Spleen (tissue), 11 donors: ENCODE results near the gene HDAC4. TPM values are rescaled to one million over a fixed set of nuclear protein-coding genes. Genes with fewer than 3 reads are reported as not detected.

Experiments used
- DNase-seq: peaks from one replicate; pipeline ENCODE4 v3.0.0-alpha.2; 2020
- H3K27ac ChIP-seq, 8 donors: fragments of 200-600 bp; sonication (generic) in 7 of 8; 1 replicate in 4 of 8; 2 replicates in 4 of 8; pipeline versions ENCODE4 v1.5.0 to v1.8.0; 2016 to 2021; ENCODE audit warnings: inconsistent platforms in 4 of 8, mild to moderate bottlenecking in 4 of 8, moderate library complexity in 1 of 8
- H3K27me3 ChIP-seq, 7 donors: fragments of 200-600 bp; sonication (generic) in 6 of 7; replicated peaks in 1 of 7; 1 replicate in 4 of 7; 2 replicates in 3 of 7; pipeline versions ENCODE4 v1.5.0 to v1.8.0; 2016 to 2021; ENCODE audit warnings: inconsistent platforms in 3 of 7, mild to moderate bottlenecking in 1 of 7
- H3K36me3 ChIP-seq, 6 donors: fragments of 200-600 bp; sonication (generic) in 5 of 6; 1 replicate in 4 of 6; 2 replicates in 2 of 6; pipeline versions ENCODE4 v1.5.0 to v1.8.0; 2016 to 2021; ENCODE audit warnings: inconsistent platforms in 2 of 6
- H3K4me1 ChIP-seq, 6 donors: fragments of 200-600 bp; sonication (generic) in 5 of 6; 1 replicate in 3 of 6; 2 replicates in 3 of 6; pipeline versions ENCODE4 v1.5.0 to v1.8.0; 2016 to 2021; ENCODE audit warnings: inconsistent platforms in 3 of 6
- H3K4me3 ChIP-seq, 8 donors: fragments of 200-600 bp; sonication (generic) in 7 of 8; 1 replicate in 4 of 8; 2 replicates in 4 of 8; pipeline versions ENCODE4 v1.5.0 to v1.8.0; 2016 to 2021; ENCODE audit warnings: inconsistent platforms in 4 of 8, mild to moderate bottlenecking in 4 of 8, moderate library complexity in 2 of 8
- H3K9me3 ChIP-seq, 8 donors: fragments of 200-600 bp; sonication (generic) in 7 of 8; 1 replicate in 4 of 8; 2 replicates in 4 of 8; pipeline versions ENCODE4 v1.5.0 to v1.8.0; 2016 to 2021; ENCODE audit warnings: inconsistent platforms in 4 of 8
- POLR2A ChIP-seq, 3 donors: fragments of 450-650 bp; IDR thresholded peaks; one replicate each; pipeline ENCODE4 v1.5.1; 2017; ENCODE audit warnings: antibody characterized with exemption in 3 of 3, mild to moderate bottlenecking in 1 of 3
- POLR2AphosphoS5 ChIP-seq, 3 donors: sonication (generic); formaldehyde crosslinking; IDR thresholded peaks; one replicate each; pipeline ENCODE4 v1.5.1; 2017; ENCODE audit warnings: antibody characterized with exemption in 3 of 3
- WGBS, 5 donors: extraction: QIAGEN DNeasy Blood & Tissue Kit in 3 of 5; methylation state at CpG; one replicate each; pipeline versions ENCODE4 v1.1.5 to v1.1.7; 2013 to 2018; 5-methylcytosine and 5-hydroxymethylcytosine counted together
- intact Hi-C: fragments of 100-400 bp; cut with DNase I; formaldehyde crosslinking; loops from one replicate; pipeline ENCODE4 v1.15.0; 2023; ENCODE audit warnings: low total_unique reads
- polyA plus RNA-seq, 3 donors: library from polyadenylated mRNA; stranded (reverse); fragments of 200-250 nt; gene quantifications; one replicate each; pipeline ENCODE4 v1.2.1, GENCODE V29; 2013
- total RNA-seq, 7 donors: library from RNA; depleted of rRNA in 3 of 7; stranded (reverse); fragments of >200 nt in 3 of 7; fragmentation: NEBNext Ultra II Directional in 4 of 7; extraction: Animal tissue kit (Norgen Biotek cat#: 25700) in 4 of 7; gene quantifications; one replicate each; pipeline versions ENCODE4 v1.1.0 to v1.2.1, GENCODE V29; 2016 to 2021
- TF ChIP-seq, protein P1 (sequence below), 11 experiments: fragments of 200-600 bp in 7 of 11; fragments of 450-650 bp in 4 of 11; sonication (generic) in 4 of 11; IDR thresholded peaks in 8 of 11; conservative IDR thresholded peaks in 3 of 11; 1 replicate in 7 of 11; 2 replicates in 4 of 11; pipeline versions ENCODE4 v1.4.0 to v1.8.0; 2016 to 2021; ENCODE audit warnings: antibody characterized with exemption in 11 of 11, inconsistent platforms in 4 of 11, mild to moderate bottlenecking in 1 of 11
- donor health status: healthy with polysubstance abuse.
- donor health status: DM: no; HTN: no; CAD: no; lungs with moderate emphysema.
- donor health status: DM: no; HTN: no; CAD: no.
- donor health status: Bipolar disorder and iron deficiency.
- donor health status: healthy.
- donor health status: DM: no; HTN: no; CAD: no.
- donor health status: DM: yes; HTN: yes; CAD: no.

Gene HDAC4
- total and polyA plus RNA-seq, 10 donors, result 3.2 to 122 (median 69.5) TPM

DNA sequence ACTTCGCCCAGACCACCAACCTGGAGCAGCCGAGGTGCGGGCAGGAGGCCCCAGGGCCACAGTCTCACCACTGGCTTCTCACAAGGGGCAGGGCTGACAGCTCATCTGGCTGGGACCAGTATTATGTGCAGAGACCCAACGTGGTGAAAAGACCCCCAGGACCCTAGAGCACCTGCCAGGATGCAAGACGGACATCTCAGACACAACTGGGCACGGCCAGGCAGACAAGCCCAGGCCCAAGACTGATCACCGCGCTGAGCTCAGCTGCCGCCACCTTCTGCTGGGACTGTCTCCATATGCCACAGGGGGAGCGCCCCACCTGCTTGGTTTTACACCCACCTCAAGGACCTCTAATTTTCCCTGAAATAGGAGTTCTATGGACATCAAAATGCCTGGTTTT, 23.2 kb downstream of the HDAC4 start:
- no peaks in the 10 kb centered on the region for H3K27me3 ChIP-seq
- DNase-seq, result peak; percentile 38
- WGBS, 5 donors, result 85 to 97% (median 95%) methylated on average over 5 to 10 of the region's 10 CpGs

DNA sequence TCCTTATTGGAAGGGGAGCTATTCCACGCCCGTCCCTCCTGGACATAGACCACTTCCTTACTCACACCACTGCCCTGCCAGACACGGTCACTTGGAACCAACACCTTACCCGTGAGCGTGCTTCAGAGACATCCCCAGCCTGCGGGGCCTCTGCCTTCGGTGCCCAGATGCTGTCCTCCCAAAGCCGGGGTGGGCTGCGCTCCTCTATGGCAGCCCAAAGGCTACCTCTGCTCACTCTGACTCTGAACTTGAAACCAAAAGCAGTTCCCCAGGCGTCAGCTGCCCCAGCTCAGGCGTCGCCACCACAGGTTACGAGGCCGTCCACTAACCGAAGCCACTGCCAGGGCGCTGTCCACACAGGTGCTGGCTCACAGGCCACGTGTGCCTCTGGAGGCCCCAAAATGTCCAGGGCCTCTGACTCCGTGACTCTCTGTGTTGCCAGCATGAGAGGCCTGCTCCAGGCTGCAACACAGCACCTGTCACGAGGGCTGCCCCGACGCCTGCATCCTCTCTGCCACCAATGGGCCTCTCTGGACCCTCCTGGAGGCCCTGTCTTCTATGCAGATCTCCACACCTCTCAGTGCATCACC, 23.8 kb downstream of the HDAC4 start:
- Histone ChIP-seq H3K4me1 (peaks cover 9 to 39% (median 30%) of the 10 kb centered on the region in 6 donors), H3K27me3 (no peaks in the 10 kb centered on the region), H3K27ac (no peak overlapping the region), H3K36me3 (peaks cover 0 to 42% (median 5%) of the 10 kb centered on the region in 6 donors), H3K9me3 (no peaks in the 10 kb centered on the region), H3K4me3 (no peak overlapping the region)
- WGBS, 5 donors, result 94 to 97% (median 95%) methylated on average over 15 to 21 of the region's 21 CpGs
- TF ChIP-seq, protein P1, sequence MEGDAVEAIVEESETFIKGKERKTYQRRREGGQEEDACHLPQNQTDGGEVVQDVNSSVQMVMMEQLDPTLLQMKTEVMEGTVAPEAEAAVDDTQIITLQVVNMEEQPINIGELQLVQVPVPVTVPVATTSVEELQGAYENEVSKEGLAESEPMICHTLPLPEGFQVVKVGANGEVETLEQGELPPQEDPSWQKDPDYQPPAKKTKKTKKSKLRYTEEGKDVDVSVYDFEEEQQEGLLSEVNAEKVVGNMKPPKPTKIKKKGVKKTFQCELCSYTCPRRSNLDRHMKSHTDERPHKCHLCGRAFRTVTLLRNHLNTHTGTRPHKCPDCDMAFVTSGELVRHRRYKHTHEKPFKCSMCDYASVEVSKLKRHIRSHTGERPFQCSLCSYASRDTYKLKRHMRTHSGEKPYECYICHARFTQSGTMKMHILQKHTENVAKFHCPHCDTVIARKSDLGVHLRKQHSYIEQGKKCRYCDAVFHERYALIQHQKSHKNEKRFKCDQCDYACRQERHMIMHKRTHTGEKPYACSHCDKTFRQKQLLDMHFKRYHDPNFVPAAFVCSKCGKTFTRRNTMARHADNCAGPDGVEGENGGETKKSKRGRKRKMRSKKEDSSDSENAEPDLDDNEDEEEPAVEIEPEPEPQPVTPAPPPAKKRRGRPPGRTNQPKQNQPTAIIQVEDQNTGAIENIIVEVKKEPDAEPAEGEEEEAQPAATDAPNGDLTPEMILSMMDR (IDR thresholded peaks at IDR 0.05 in 8 of 11, conservative IDR thresholded peaks at IDR 0.05 in 3 of 11), result no peak
- TF ChIP-seq POLR2A (IDR thresholded peaks at IDR 0.05) (no peak), POLR2AphosphoS5 (IDR thresholded peaks at IDR 0.05) (no peak)
- DNase-seq, result peak; percentile 69
- intact Hi-C loops, result no loop called here

More for the DNA sequence above, 23.2 kb downstream of the HDAC4 start:
- Histone ChIP-seq H3K27ac (no peak overlapping the region), H3K4me3 (no peak overlapping the region), H3K4me1 (peaks cover 9 to 45% (median 34%) of the 10 kb centered on the region in 6 donors), H3K36me3 (peaks cover 0 to 42% (median 5%) of the 10 kb centered on the region in 6 donors), H3K9me3 (no peaks in the 10 kb centered on the region)
- intact Hi-C loops, result no loop called here
- no peak for TF ChIP-seq POLR2AphosphoS5 (IDR thresholded peaks at IDR 0.05)
- TF ChIP-seq, protein P1 (IDR thresholded peaks at IDR 0.05 in 8 of 11, conservative IDR thresholded peaks at IDR 0.05 in 3 of 11), result no peak

DNA sequence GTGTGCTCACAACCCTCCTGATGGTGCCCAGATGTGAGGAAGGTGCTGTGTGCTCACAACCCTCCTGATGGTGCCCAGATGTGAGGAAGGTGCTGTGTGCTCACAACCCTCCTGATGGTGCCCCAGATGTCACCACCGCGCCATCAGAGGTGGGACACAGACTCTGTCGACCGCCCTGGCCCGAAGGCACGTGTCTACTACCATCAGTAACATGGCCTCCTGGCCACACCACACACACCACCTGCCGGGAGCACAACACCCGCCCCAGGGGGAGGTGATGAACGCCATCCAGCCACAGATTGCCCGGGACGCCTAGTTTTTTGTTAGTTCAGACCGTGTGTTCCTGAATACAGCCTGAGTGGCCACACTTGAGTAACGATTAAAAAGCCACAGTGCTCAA, 24.5 kb downstream of the HDAC4 start:
- H3K4me3 ChIP-seq, result no peak overlapping the region
- H3K9me3 ChIP-seq, result no peaks in the 10 kb centered on the region
- TF ChIP-seq POLR2AphosphoS5 (IDR thresholded peaks at IDR 0.05) (no peak), POLR2A (IDR thresholded peaks at IDR 0.05) (no peak)
- TF ChIP-seq, protein P1 (IDR thresholded peaks at IDR 0.05 in 8 of 11, conservative IDR thresholded peaks at IDR 0.05 in 3 of 11), result no peak
- H3K27me3 ChIP-seq, result no peaks in the 10 kb centered on the region
- WGBS, 5 donors, result 91 to 97% (median 94%) methylated on average over 11 to 13 of the region's 13 CpGs
- H3K27ac ChIP-seq, result no peak overlapping the region
- intact Hi-C loops, result no loop called here
- H3K4me1 ChIP-seq, result peaks cover 2 to 34% (median 23%) of the 10 kb centered on the region in 6 donors
- DNase-seq, result peak; percentile 64
- H3K36me3 ChIP-seq, result peaks cover 0 to 47% (median 5%) of the 10 kb centered on the region in 6 donors

DNA sequence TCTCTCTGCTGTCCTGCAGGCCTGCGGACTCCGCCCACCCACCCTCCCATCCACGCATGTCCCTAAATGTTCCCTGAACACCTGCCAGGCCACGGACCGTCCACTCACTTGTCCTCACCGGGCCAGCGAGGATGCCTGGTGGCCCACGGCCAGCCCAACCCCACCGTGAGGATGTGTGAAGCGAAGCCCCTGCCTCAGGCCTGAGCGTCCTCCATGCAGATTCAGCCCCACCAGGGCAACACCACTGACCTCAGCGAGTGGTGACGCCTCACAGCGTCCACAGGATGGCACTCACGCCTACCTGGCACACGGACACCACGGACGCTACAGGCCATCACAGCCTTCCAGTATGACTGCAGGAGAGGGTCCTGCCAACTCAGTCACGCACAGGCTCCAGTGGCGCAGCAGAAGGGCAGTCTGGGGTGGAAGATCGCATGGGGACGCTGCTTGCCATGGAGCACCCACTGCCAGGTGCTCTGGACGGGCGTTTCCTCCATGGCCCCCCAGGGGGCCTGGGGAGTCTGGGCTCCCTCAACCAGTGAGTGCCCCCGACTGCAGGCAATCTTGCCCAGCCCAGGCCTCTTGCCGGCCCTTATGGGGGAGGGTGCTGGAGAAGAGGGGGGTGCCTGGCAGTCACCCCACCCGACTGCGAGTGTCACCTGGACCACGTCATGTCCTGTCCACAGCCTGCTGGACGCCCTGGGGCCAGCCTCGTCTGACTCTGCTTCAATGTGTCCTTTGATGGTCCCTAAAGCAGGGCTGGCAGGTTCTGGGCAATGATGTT, 25.4 kb downstream of the HDAC4 start:
- intact Hi-C loops, result no loop called here
- TF ChIP-seq POLR2A (IDR thresholded peaks at IDR 0.05) (no peak), POLR2AphosphoS5 (IDR thresholded peaks at IDR 0.05) (peak in 1 of 3 donors; percentile 40)
- H3K4me3 ChIP-seq, result no peak overlapping the region
- no peak overlapping the region for H3K27ac ChIP-seq
- H3K36me3 ChIP-seq, result peaks cover 0 to 47% (median 5%) of the 10 kb centered on the region in 6 donors
- peaks cover 4 to 33% (median 20%) of the 10 kb centered on the region in 6 donors for H3K4me1 ChIP-seq
- H3K9me3 ChIP-seq, result no peaks in the 10 kb centered on the region
- DNase-seq, result peak; percentile 72
- 87 to 95% (median 92%) methylated on average over 3 to 31 of the region's 31 CpGs for WGBS, 5 donors
- H3K27me3 ChIP-seq, result no peaks in the 10 kb centered on the region
